ENCODE measurements around the gene RAB26.
"Not testable (repeated sequence)": the region's sequence is repeated elsewhere in the genome, so short reads cannot be mapped to it uniquely, and the experiment has no call there.

RAB26 gene

GRCh38 chr16:2196162-2196980 lies 47.9 kb downstream of the RAB26 start, which contains the start of gene CASKIN1:
Gene CASKIN1 (minus strand): TSS chr16:2196605. CDS start chr16:2196432, 173 bp downstream.
- DNase-seq (ENCODE audit: low read depth in 2 of 2) = no peak

GRCh38 chr16:2196981-2197511 lies 48.6 kb downstream of the RAB26 start:
- DNase-seq (ENCODE audit: low read depth in 2 of 2) = no peak

- DNase-seq (ENCODE audit: low read depth in 2 of 2) = no peak
These were observed 49.3 kb downstream of the RAB26 start for GRCh38 chr16:2197765-2198164.

GRCh38 chr16:2198283-2198682 lies 49.9 kb downstream of the RAB26 start:
- DNase-seq (ENCODE audit: low read depth in 2 of 2) = no peak

- DNase-seq (ENCODE audit: low read depth in 2 of 2) = no peak
These were observed 50.7 kb downstream of the RAB26 start for GRCh38 chr16:2199095-2199494.

GRCh38 chr16:2199621-2200139 lies 51.3 kb downstream of the RAB26 start:
- DNase-seq (ENCODE audit: low read depth in 2 of 2) = no peak

GRCh38 chr16:2200313-2200712 lies 51.9 kb downstream of the RAB26 start:
- no peak for DNase-seq (ENCODE audit: low read depth in 2 of 2)

GRCh38 chr16:2203119-2203688 lies 54.8 kb downstream of the RAB26 start:
- not testable (repeated sequence) for DNase-seq (ENCODE audit: low read depth in 2 of 2)
